Stomach smooth muscle (tissue), 2 donors: Measurements from ENCODE around the gene P2RY4.

Experiments used
- H3K27ac ChIP-seq: one replicate; pipeline ENCODE4 v1.7.0; 2013; ENCODE audit warnings: mild to moderate bottlenecking, low read length, inconsistent platforms
- H3K27me3 ChIP-seq, 2 donors: one replicate each; pipeline ENCODE4 v1.7.0; 2013; ENCODE audit warnings: low read length in 2 of 2; ENCODE audit not compliant: insufficient read depth in 2 of 2, control insufficient read depth in 1 of 2
- H3K36me3 ChIP-seq, 2 donors: one replicate each; pipeline ENCODE4 v1.7.0; 2013; ENCODE audit warnings: low read length in 2 of 2; ENCODE audit not compliant: control insufficient read depth in 2 of 2, insufficient read depth in 2 of 2
- H3K4me1 ChIP-seq: one replicate; pipeline ENCODE4 v1.7.0; 2013; ENCODE audit warnings: low read length; ENCODE audit not compliant: control insufficient read depth, insufficient read depth
- H3K4me3 ChIP-seq, 2 donors: one replicate each; pipeline ENCODE4 v1.7.0; 2013; ENCODE audit warnings: low read length in 2 of 2
- H3K9ac ChIP-seq, 2 donors: one replicate each; pipeline ENCODE4 v1.7.0; 2013; ENCODE audit warnings: low read length in 2 of 2, mild to moderate bottlenecking in 1 of 2
- H3K9me3 ChIP-seq, 2 donors: one replicate each; pipeline ENCODE4 v1.7.0; 2013; ENCODE audit warnings: low read length in 2 of 2; ENCODE audit not compliant: control insufficient read depth in 2 of 2
- donor health status: healthy.
- donor health status: Pancreatic carcinoma.

Gene P2RY4

GRCh38 chrX:70268034-70268433 is 8.0 kb upstream of the P2RY4 start, which contains the start of gene ARR3:
TSS of gene ARR3 (plus strand) at chrX:70268334. CDS start at chrX:70269386, 1,052 bp downstream.
- Histone ChIP-seq H3K4me1 (no peaks in the 10 kb centered on the region), H3K36me3 (no peaks in the 10 kb centered on the region), H3K27me3 (peaks cover 0 to 3% of the 10 kb centered on the region in 2 donors), H3K4me3 (no peak within 1 kb of the TSS), H3K27ac (no peak within 1 kb of the TSS), H3K9me3 (peaks cover 0 to 4% of the 10 kb centered on the region in 2 donors), H3K9ac (no peak within 1 kb of the TSS)

DNA sequence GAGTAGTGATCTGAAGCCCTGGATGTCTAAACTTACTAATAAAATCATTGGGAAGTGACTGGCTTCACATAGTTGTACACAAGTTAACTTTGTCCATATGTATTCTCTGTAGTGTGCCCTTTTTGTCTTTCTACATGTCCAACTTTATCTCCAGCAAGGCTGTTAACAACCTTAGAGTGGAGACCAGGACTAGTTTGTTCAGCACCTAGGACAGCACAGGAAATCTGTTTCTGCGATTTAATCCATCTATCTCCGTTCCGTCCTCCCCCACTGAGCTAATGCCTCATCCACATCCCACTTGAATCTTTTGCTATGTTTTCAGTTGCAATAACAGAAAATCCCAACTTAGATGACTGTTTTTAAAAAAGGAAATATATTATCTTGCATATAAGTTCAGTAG is 4.8 kb upstream of the P2RY4 start:
- Histone ChIP-seq H3K9ac (no peak overlapping the region), H3K9me3 (peaks cover 0 to 4% of the 10 kb centered on the region in 2 donors), H3K4me1 (no peaks in the 10 kb centered on the region), H3K4me3 (no peak overlapping the region), H3K27me3 (peaks cover 0 to 6% of the 10 kb centered on the region in 2 donors), H3K27ac (no peak overlapping the region), H3K36me3 (no peaks in the 10 kb centered on the region)

DNA sequence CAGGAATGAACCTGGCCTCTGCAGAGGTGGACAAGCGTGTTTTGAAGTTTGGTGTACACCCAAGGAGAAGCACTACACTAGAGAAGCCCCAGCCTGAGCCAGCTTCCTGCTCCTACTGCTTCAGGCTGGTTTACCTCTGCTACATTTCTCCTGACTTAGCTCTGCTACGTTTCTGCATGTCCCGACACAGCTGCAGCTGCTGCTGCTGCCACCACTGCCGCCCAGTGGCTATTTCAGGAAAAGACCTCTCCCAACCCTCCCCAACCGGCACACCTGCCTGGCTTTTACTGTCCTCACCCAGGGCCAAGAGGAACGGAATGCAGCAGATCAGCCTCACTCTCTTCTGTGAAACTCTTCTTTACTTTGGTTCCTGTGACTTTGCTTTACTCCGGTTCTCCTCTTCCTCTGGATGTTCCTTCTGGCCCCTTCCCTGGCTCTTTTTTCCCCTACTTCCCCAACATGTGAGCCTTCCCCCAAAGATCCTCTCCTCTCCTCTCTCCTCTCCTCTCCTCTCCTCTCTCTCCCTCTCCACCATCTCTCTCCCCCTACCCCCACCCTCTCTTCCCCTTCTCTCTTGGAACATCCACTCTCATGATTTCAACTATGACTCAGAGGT is 3.1 kb upstream of the P2RY4 start:
- Histone ChIP-seq H3K9ac (no peak overlapping the region), H3K4me1 (no peaks in the 10 kb centered on the region), H3K9me3 (peaks cover 0 to 4% of the 10 kb centered on the region in 2 donors), H3K27ac (no peak overlapping the region), H3K36me3 (no peaks in the 10 kb centered on the region), H3K4me3 (no peak overlapping the region), H3K27me3 (peaks cover 0 to 10% of the 10 kb centered on the region in 2 donors)

GRCh38 chrX:70257423-70258288 is 2.3 kb downstream of the P2RY4 start:
- Histone ChIP-seq H3K36me3 (no peaks in the 10 kb centered on the region), H3K27ac (no peak overlapping the region), H3K9ac (no peak overlapping the region), H3K4me3 (no peak overlapping the region), H3K4me1 (no peaks in the 10 kb centered on the region), H3K27me3 (peaks cover 0 to 6% of the 10 kb centered on the region in 2 donors), H3K9me3 (no peaks in the 10 kb centered on the region)

DNA sequence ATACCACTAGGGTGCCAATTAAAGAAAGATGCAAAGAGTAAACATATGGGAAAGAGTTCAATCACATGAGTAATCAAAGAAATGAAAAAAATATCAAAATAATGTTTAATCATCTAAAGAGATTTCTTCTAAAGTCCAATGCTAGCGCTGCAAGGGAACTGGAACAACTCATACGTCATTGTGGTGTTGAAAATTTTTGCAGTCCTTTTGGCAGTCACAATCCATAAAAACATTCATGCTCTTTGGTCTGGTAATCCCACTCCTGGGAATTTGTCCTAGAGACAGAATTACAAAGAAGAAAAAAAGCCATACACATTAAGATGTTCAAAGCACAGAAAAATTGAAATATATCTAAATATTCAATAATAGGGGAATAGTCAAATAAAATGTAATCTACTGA is 4.6 kb downstream of the P2RY4 start:
- H3K4me3 ChIP-seq: no peak overlapping the region
- H3K4me1 ChIP-seq: no peaks in the 10 kb centered on the region
- no peak overlapping the region for H3K27ac ChIP-seq
- no peaks in the 10 kb centered on the region for H3K36me3 ChIP-seq
- no peak overlapping the region for H3K9ac ChIP-seq
- H3K27me3 ChIP-seq: peaks cover 0 to 6% of the 10 kb centered on the region in 2 donors
- H3K9me3 ChIP-seq: no peaks in the 10 kb centered on the region

DNA sequence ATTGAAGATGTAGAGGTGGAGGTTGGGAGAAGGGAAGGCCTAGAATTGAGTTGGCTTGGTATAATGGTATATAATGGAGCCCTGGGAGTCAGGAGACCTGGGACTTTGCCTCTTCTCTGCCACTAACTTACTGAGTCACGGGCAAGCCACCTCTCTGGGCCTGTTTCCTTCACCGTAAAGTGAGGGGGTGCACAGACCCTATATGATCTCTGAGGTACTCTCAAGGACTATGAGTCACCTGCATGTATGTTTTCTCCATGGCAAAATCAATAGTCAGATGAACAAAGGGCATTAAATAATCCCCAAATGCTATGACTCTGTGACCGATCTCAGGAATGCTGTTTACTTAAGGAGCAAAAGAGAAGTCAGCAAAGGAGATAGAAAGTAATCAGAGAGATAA is 5.1 kb downstream of the P2RY4 start:
- Histone ChIP-seq H3K36me3 (no peaks in the 10 kb centered on the region), H3K4me3 (no peak overlapping the region), H3K9ac (no peak overlapping the region), H3K27ac (no peak overlapping the region), H3K9me3 (no peaks in the 10 kb centered on the region), H3K27me3 (peaks cover 0 to 6% of the 10 kb centered on the region in 2 donors), H3K4me1 (no peaks in the 10 kb centered on the region)

DNA sequence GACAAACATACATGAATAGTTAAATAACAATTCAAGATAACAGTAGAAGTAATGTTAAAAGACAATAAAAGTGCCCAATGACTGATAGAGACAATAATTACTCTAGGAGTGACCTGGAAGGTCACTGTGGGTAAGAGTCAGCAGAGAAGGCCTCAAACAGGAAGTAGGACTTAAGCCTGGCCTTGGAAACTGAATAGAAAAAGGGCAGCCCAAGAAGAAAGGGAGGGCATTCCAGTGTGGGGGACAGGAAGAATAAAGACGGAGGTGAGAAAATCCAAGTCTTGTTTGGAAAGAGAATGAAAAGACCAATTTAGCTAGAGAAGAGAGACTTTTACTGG is 6.0 kb downstream of the P2RY4 start:
- no peak overlapping the region for H3K9ac ChIP-seq
- H3K9me3 ChIP-seq: no peaks in the 10 kb centered on the region
- peaks cover 0 to 2% of the 10 kb centered on the region in 2 donors for H3K27me3 ChIP-seq
- H3K36me3 ChIP-seq: no peaks in the 10 kb centered on the region
- no peaks in the 10 kb centered on the region for H3K4me1 ChIP-seq
- no peak overlapping the region for H3K4me3 ChIP-seq
- no peak overlapping the region for H3K27ac ChIP-seq

- Histone ChIP-seq H3K4me3 (no peak overlapping the region), H3K9me3 (no peaks in the 10 kb centered on the region), H3K4me1 (no peaks in the 10 kb centered on the region), H3K36me3 (no peaks in the 10 kb centered on the region), H3K27me3 (peaks cover 0 to 2% of the 10 kb centered on the region in 2 donors), H3K9ac (no peak overlapping the region), H3K27ac (no peak overlapping the region)
These were observed 6.5 kb downstream of the P2RY4 start for GRCh38 chrX:70253377-70254062.

DNA sequence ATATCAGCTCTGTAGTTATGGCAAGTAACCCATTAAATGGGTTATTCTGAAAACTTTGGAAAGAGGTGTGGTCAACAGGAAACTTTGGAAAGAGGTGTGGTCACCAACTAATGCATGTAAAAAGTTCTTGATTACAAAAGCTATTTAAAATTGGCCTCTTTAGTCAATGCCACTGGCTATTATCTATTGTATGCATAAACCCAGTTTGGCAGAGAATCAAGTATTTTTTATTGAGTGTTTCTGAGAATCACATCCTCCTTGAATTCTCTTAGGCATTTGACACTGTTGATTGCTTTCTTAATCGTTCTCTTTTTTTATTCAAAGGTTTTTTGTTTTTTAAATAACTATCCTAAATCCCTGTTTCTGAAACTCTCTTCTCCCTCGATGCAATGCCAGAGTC is 7.5 kb downstream of the P2RY4 start:
- H3K27ac ChIP-seq: no peak overlapping the region
- H3K9ac ChIP-seq: no peak overlapping the region
- no peaks in the 10 kb centered on the region for H3K4me1 ChIP-seq
- no peaks in the 10 kb centered on the region for H3K9me3 ChIP-seq
- no peak overlapping the region for H3K4me3 ChIP-seq
- no peaks in the 10 kb centered on the region for H3K36me3 ChIP-seq
- H3K27me3 ChIP-seq: peaks cover 0 to 2% of the 10 kb centered on the region in 2 donors

DNA sequence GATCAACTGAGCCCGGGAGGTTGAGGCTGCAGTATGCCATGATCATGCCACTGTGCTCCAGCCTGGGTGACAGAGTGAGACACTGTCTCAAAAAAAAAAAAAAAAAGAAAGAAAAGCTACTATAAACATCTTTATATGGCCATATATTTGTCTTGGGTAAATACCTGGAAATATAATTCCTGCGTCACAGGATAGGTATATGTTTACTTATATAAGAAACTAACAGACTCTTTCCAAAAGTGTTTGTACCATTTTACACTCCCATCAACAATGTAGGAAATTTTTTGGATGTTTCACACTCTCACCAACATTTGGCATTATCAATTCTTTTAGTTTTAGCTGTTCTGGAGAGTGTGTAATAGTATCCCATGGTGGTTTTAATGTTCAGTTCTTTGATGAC is 12.8 kb downstream of the P2RY4 start:
- Histone ChIP-seq H3K27ac (no peak overlapping the region), H3K27me3 (no peaks in the 10 kb centered on the region), H3K4me3 (no peak overlapping the region), H3K9ac (no peak overlapping the region), H3K36me3 (no peaks in the 10 kb centered on the region), H3K4me1 (no peaks in the 10 kb centered on the region), H3K9me3 (no peaks in the 10 kb centered on the region)
